Mononuclear cell (primary cell): ENCODE data around the gene ZNF184. TPM values are rescaled to one million over a fixed set of nuclear protein-coding genes. Genes with fewer than 3 reads are reported as not detected.

ENCODE experiments used
- H3K27me3 ChIP-seq: 2 replicates; pipeline ENCODE4 v1.6.0; 2011; ENCODE audit warnings: low read length, control low read depth; ENCODE audit not compliant: insufficient read depth
- H3K4me1 ChIP-seq: 2 replicates; pipeline ENCODE4 v1.5.1; 2011; ENCODE audit warnings: mild to moderate bottlenecking, low read length, control low read depth; ENCODE audit not compliant: insufficient read depth
- H3K4me3 ChIP-seq: 2 replicates; pipeline ENCODE4 v1.5.1; 2011; ENCODE audit warnings: mild to moderate bottlenecking, low read length, moderate library complexity
- H3K9me3 ChIP-seq: 2 replicates; pipeline ENCODE4 v1.5.1; 2011; ENCODE audit warnings: low read depth, mild to moderate bottlenecking, control low read depth, low read length
- total RNA-seq: library from RNA; depleted of rRNA; stranded (reverse); fragments of >200 nt; gene quantifications from one replicate; pipeline ENCODE4 v1.2.3, GENCODE V29; 2012

Gene ZNF184
- total RNA-seq: 16.0 TPM

DNA sequence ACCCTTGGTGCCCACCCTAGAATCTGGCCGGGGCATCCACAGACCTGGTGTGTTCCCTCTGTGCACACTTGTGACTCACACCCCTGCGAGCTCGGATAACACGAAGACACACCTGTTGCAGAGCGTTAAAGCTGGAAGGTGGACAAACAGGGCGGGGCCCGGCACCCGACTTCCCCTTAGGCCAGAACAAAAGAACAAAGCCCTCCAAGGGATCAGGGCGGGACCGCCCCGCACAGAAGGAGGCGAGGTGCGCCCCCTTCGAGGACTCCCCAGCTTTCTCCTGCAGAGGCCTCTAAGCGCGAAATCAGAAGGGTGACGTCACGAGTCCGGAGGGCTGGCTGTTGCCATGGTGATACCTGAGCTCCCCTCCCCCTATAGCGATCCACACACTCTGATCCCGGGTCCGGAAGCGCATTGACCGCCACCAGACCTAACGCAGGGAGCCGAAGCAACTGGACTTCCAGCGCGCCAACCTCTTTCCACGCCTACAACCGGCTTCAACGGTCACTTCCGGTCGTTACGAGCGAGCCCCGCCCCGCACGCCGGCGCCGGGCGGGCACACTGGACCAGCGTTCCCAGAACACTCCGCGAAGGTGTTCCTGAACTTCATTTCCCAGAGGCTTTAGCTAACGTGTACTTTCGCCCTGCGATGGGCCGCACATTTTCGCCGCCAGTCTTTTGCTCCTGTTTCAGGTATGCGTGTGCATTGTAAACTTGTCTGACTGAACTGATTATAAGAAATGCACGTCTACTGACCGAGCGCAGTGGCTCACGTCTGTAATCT lies at the start of gene ZNF184:
Gene ZNF184 (minus strand): TSS at position 489 of the 784 bp plus-strand sequence. CDS start 811 bp downstream, outside the sequence.
- no peaks in the 10 kb centered on the region for H3K9me3 ChIP-seq
- peaks cover 21% of the 10 kb centered on the region for H3K4me1 ChIP-seq
- H3K4me3 ChIP-seq: peak within 1 kb of the TSS; percentile 91

DNA sequence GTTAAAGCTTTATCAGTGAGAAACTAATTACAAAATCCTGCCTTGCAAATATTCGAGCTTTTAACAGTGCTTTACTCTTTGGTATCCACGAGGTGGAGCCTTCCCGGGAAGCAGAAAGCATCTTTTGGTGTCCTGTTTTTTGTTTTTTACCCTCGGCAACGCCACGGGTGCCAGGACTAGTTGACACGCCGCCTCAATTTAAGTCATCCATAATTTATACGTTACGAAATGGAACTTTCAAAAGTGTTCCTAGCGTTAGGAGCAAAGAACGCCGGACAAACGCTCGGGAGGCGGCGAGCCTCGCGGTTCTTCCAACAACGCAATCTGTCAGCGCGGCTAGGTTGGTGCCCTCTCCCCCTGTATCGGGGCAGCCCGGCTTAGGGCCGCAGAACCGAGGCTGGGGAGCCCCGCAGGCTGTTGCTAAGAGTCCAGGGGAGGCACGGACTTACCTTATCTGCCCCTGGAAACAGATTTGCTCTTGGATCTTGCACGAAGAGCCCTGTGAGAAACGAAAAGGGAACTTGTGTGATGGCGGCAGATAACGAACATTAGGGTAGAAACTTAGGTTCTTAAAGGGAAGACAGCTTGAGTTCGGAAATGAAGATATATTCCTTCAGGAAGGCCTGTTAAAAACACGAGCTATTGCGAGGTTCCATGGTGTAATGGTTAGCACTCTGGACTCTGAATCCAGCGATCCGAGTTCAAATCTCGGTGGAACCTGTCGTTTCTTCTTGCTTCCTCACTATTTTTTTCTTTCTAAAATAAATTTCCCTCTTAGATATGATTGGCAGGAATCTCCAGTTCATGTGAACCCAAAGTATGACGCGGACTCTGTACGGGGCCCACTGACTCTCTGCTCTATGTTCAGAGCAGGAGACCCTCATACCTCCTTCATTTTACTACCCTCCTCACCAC lies 46.2 kb upstream of the ZNF184 start:
- H3K4me1 ChIP-seq: peaks cover 14% of the 10 kb centered on the region
- H3K4me3 ChIP-seq: peak overlapping the region; percentile 66
- H3K27me3 ChIP-seq: peaks cover 30% of the 10 kb centered on the region
- H3K9me3 ChIP-seq: no peaks in the 10 kb centered on the region

More for the DNA sequence above, at the start of gene ZNF184:
- H3K27me3 ChIP-seq: no peaks in the 10 kb centered on the region

DNA sequence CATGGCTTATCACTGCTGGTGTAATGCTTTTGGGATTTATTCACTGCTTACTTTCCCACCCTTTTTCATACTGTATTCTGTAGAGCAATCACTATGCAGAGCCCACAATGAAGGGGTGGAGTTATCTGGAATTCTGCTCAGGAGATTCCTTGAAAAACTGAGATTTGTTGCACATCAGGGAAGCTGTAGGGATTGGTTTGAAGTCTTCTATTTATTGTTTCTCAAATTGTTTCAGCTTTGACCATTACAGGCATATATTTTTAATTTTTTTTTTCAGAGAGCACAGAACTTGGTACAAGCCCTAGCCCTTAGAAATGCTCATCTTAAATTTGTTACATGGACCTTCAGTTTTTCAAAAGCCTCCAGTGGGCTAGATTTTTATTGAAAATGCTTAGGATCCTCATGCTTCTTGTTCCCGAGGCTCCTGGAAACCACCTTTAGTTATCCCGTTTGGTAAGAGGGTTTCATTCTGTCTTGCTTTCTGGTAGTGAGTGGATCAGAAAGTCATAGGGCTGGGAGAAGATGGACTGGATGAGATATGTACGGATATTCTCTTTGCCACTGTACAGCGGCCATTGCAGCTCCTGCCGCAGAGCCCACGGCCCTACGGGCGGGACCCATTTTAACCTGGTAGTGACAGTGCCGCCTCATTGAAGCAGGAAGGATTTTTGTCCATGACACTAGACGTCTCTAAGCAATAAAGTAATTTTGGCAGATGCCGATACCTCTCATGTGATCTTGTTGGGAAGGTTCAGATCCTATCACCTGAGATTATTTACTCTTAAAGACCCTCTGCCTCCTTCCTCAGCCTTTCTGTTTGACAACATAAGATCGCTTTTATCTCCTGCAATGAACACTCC lies 45.3 kb upstream of the ZNF184 start:
- Histone ChIP-seq H3K9me3 (no peaks in the 10 kb centered on the region), H3K4me1 (peaks cover 14% of the 10 kb centered on the region), H3K4me3 (peak overlapping the region; percentile 66), H3K27me3 (peaks cover 39% of the 10 kb centered on the region)

DNA sequence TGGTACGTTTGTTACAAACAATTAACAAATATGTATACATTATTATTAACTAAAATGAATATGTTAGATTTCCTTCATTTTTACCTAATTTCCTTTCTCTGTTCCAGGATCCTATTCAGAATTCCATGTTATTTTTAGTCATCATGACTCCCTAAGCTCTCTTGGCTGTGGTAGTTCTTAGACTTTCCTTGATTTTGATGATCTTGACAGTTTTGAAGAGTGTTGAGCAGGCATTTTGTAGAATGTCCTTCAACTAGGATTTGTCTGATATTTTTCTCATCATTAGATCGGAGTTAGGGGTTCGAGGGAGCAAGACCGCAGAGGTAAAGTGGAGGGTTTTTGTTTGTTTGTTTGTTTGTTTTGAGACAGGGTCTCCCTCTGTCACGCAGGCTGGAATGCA lies 44.3 kb upstream of the ZNF184 start:
- H3K27me3 ChIP-seq: peaks cover 48% of the 10 kb centered on the region
- no peak overlapping the region for H3K4me3 ChIP-seq
- H3K9me3 ChIP-seq: no peaks in the 10 kb centered on the region

DNA sequence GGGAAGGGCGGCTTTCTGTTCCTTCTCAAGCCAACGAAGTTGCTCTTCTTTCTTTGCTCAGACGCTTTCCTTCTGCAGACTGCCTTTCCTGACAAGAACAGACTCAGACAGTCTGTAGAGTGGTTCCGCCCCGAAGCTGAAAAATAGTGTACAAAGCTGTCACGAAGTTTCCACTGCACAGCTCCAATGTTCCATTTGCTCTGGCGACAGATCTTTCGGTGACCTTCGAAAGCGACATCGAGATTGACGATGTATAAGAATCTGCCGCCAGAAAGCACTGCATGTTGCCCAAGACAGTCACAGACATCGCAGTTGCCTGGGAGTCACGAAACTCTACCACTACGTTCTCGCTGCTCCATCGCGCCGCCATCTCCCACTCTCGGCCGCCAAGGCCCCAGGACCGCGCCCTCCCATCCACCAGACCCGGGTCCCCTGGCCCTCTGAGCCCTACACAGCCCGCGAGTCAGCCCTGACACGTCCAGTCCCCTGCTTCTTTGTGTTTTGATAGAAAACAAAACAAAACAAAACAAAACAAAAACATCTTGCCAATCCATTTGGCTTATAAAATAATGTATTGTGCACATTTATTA lies 42.1 kb upstream of the ZNF184 start:
- Histone ChIP-seq H3K27me3 (peaks cover 69% of the 10 kb centered on the region), H3K4me1 (peaks cover 14% of the 10 kb centered on the region), H3K9me3 (no peaks in the 10 kb centered on the region), H3K4me3 (no peak overlapping the region)

More for the DNA sequence above, 44.3 kb upstream of the ZNF184 start:
- peaks cover 14% of the 10 kb centered on the region for H3K4me1 ChIP-seq

DNA sequence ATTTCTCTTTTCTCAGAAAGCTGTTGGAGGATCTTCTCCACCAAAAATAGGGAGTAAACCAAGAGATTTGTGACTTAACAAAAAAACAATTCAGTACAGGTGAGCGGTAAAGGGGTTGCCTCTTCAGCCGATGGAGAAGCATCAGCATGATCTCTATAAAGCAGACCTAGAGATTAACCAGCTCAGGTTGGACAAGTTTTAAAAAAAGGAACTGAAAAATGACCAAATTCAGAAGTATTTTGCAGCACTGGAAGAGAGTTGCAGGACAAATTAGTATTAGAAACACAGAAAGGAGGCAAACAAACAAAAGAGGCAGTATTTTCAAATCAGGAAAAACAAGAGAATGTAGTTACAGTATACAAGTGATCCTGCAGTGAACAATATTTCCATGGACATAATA lies 39.6 kb upstream of the ZNF184 start:
- H3K4me1 ChIP-seq: no peaks in the 10 kb centered on the region
- no peak overlapping the region for H3K4me3 ChIP-seq
- H3K27me3 ChIP-seq: peaks cover 76% of the 10 kb centered on the region
- no peaks in the 10 kb centered on the region for H3K9me3 ChIP-seq

DNA sequence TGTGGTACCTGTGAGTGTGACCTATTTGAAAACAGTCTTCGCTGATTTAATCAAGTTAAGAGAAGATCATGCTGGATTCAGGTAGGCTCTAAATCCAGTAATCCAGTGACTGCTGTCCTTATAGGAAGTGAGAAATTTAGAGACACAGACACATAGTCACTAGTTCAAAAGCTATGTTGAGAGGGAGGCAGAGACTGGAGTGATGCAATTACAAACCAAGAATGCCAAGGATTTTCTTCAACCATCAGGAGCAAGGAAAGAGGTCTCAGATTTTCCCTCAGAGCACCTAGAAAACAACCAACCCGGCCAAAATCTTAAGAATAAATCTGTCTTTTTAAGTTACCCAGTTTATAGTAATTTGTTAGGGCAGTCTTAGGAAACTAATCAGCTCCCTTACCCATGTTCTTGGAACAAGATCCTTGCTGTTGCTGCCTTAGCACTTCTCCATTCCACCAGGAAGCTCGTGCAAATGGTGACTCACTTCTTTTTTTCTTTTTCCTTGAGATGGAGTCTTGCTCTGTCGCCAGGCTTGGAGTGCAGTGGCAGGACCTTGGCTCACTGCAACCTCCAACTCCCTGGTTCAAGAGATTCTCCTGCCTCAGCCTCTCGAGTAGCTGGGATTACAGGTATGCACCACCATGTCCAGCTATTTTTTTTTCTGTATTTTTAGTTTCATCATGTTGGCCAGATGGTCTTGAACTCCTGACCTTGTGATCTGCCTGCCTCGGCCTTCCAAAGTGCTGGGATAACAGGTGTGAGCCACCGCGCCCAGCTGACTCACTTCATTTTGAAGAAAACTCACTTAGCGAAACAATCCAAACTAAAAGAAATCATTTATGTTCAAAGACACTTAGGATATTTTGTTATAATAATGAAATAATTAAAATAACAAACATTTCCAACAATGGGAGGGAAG lies 34.4 kb upstream of the ZNF184 start:
- H3K27me3 ChIP-seq: peaks cover 36% of the 10 kb centered on the region
- no peaks in the 10 kb centered on the region for H3K9me3 ChIP-seq
- peaks cover 14% of the 10 kb centered on the region for H3K4me1 ChIP-seq
- no peak overlapping the region for H3K4me3 ChIP-seq

DNA sequence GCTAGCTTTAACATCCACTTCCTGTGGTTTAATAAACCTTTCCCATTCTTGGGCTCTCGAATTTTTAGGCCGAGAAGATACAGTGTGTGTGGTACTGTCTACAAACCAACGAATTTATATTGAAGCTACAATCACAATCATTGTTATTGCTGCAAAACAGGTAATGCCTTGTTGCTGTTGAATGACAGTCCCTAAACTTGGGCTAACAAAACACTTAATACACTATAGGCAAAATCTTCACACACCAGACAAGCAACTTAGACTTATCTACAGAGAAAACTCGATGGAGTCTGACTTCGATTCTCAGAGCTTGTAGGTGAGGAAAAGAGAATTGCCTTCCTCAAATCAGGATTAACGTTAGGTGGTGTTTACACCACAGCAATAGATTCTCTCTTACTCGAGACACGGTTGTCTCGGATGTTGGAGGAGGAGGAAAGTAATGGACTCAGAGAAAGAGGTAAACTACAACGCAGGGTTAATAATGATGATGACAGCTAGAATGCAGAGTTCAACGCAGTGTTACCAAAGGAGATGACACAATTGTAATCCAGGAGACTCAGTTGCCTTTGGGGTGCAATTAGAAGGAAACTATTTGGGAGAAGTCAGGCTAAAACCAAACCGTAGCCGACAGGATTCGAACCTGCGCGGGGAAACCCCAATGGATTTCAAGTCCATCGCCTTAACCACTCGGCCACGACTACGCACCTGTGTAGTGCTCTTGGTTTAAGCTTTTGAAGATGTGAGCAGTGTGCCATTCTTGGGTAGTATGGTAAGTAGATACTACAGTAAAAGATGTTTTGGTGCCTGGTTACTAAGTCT lies 32.5 kb upstream of the ZNF184 start:
- no peaks in the 10 kb centered on the region for H3K9me3 ChIP-seq
- H3K27me3 ChIP-seq: peaks cover 33% of the 10 kb centered on the region
- peaks cover 16% of the 10 kb centered on the region for H3K4me1 ChIP-seq
- H3K4me3 ChIP-seq: no peak overlapping the region

DNA sequence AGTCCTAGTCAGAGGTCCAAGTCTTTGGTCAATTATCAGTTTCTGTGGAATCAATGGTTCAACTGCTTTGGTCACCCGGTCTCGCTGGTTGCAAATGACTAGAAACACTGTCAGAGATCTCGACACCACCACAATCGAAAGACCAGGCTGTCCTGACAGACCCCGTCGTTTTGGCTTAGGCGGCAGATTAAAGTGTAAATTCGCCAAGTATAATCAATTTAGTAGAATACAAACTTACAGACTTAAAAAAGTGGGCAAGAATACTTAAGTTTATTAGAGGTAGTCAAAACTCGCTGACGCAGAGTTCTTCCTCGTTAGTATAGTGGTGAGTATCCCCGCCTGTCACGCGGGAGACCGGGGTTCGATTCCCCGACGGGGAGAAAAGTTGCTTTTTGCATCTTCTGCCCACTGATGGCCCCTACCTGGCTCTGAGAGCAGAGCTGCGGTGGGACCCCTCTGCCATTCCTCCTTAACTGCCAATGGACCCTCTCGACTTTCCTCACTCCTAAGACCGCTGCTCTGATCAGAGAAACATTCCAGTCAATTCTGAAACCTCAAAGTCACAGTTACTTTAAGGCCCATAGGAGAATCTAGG lies 30.6 kb upstream of the ZNF184 start:
- no peaks in the 10 kb centered on the region for H3K9me3 ChIP-seq
- peaks cover 16% of the 10 kb centered on the region for H3K4me1 ChIP-seq
- H3K4me3 ChIP-seq: peak overlapping the region; percentile 48
- peaks cover 38% of the 10 kb centered on the region for H3K27me3 ChIP-seq

DNA sequence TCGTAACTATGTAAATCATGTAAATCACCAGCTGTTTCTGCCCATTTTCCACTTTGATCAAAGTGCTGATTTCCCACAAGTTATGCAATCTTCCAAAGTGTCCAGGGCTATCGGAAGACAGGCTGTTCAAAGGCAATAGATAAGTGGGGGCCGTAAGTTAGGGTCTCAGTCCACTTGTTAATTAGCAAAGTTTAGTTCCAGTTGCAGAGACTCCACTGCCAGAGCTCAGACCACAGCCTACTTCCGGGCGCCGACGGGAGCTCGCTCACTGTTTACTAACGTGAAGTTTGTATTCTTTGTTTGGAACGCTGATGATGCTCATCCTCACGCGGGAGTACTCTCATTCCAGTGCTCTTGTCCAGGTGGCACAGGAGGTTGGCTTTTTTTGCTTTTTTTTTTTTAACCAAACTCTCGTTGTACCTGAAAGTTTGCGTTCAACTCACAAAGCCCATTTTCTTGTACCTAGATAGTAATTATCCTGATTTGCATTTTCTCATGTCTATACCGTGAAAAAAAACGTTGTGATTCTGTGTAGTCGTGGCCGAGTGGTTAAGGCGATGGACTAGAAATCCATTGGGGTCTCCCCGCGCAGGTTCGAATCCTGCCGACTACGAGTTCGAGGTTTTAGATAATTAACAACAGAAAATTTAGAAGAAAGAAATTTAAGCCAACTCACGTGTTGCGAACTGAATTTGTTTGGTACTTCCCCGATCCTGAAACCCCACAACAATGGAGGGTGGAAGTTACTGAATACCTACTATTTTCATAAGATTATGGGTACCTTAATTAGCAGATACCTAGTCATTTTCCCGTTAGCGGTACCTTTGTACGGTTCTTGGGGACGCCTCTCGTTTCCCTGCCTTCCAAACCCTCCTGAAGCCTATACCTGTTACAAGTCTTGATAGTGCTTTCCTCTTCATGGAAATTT lies 29.9 kb upstream of the ZNF184 start:
- peak overlapping the region; percentile 48 for H3K4me3 ChIP-seq
- peaks cover 16% of the 10 kb centered on the region for H3K4me1 ChIP-seq
- H3K9me3 ChIP-seq: no peaks in the 10 kb centered on the region
- peaks cover 45% of the 10 kb centered on the region for H3K27me3 ChIP-seq

DNA sequence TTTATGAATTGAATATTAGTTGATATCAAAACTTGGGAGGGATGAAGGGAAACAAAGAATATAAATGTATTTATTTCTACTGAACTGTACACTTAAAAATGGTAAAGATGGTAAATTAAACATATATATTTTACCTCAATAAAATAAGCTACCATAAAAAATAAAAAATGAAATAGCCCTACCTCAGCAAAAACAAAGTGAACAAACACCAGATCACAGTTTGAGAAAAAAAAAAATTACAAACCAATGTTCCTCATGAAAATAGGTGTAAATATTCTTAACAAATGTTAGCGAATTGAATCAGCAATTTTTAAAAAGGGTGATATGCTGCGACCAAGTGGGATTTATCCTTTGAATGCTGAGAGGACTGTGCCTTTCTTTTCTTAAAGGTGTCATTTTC lies 28.3 kb upstream of the ZNF184 start:
- Histone ChIP-seq H3K9me3 (no peaks in the 10 kb centered on the region), H3K4me1 (peaks cover 16% of the 10 kb centered on the region), H3K27me3 (peaks cover 57% of the 10 kb centered on the region), H3K4me3 (no peak overlapping the region)

DNA sequence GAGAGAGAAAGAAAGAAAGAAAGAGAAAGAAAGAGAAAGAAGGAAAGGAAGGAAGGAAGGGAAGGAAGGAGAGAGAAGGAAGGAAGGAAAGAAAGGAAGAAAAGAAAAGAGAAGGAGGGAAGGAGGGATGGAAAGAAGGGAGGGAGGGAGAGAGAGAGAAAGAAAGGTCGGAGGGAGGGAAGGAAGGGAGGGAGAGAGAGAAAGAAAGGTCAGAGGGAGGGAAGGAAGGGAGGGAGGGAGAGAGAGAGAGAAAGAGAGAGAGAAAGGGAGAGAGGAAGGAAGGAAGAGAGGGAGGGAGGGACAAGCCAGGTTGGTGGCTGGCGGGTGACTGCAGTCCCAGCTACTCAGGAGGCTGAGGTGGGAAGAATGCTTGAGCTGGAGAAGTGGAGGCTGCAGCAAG lies 27.3 kb upstream of the ZNF184 start:
- Histone ChIP-seq H3K4me1 (peaks cover 22% of the 10 kb centered on the region), H3K9me3 (no peaks in the 10 kb centered on the region), H3K27me3 (peaks cover 64% of the 10 kb centered on the region), H3K4me3 (no peak overlapping the region)
